ENCODE measurements around the gene DENND2A. TPM values are rescaled to one million over a fixed set of nuclear protein-coding genes. Genes with fewer than 3 reads are reported as not detected.
"Not testable (repeated sequence)": the region's sequence is repeated elsewhere in the genome, so short reads cannot be mapped to it uniquely, and the experiment has no call there.

DENND2A gene
- total RNA-seq, 1 experiment from 2014 or later: 7.3 TPM

DNA sequence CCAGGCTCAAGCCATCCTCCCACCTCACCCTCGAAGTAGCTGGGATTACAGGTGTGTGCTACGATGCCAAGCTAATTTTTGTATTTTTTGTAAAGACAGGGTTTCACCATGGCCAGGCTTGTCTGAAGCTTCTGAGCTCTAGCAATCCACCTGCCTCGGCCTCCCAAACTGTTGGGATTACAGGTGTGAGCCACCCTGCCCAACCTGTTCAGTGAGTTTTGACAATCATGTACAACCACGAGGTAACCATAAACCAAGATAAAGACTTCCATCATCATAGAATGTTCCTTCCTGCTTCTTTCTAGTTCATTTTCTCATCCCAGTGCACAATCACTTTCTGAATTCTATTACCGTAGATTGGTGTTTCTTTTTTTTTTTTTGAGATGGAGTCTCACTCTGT is 130.8 kb downstream of the DENND2A start:
- Histone ChIP-seq H4K8ac (replicated peaks; ENCODE audit: insufficient read length, low read depth, low read length) (no peak overlapping the region), H3K4me2 (ENCODE audit: insufficient read depth, insufficient read length, low read length) (no peak overlapping the region), H4K5ac (ENCODE audit: insufficient read length, low read depth, low read length) (no peak overlapping the region), H2BK120ac (ENCODE audit: low read depth, low read length, poor library complexity, severe bottlenecking) (no peak overlapping the region), H2AK5ac (ENCODE audit: insufficient read length, low read length) (no peak overlapping the region), H4K20me1 (ENCODE audit: control insufficient read depth, insufficient read depth, insufficient read length) (no peaks in the 10 kb centered on the region), H3K23me2 (ENCODE audit: insufficient read length, low read depth, low read length, poor library complexity, severe bottlenecking) (no peaks in the 10 kb centered on the region), H2BK20ac (ENCODE audit: low read depth, low read length, poor library complexity, severe bottlenecking) (no peak overlapping the region), H3K27ac (ENCODE audit: insufficient read length, low read depth, low read length) (no peak overlapping the region), H3K4ac (ENCODE audit: low read depth, low read length) (no peak overlapping the region), H3K9me3 (ENCODE audit: control insufficient read depth, low read depth, low read length) (no peaks in the 10 kb centered on the region), H2BK12ac (ENCODE audit: insufficient read length, low read depth, low read length) (no peak overlapping the region), H4K91ac (ENCODE audit: insufficient read length, low read depth, low read length) (no peak overlapping the region), H3K27me3 (ENCODE audit: insufficient read depth, low read length) (no peaks in the 10 kb centered on the region), H2BK5ac (ENCODE audit: insufficient read length, low read length) (no peak overlapping the region), H3K4me1 (ENCODE audit: insufficient read depth, low read length) (no peaks in the 10 kb centered on the region; the same call in 1 of the 2 replicates), H3K79me1 (ENCODE audit: insufficient read depth, low read depth, low read length, poor library complexity, severe bottlenecking) (no peaks in the 10 kb centered on the region), H3K23ac (ENCODE audit: insufficient read length, low read depth, low read length) (no peak overlapping the region), H3K18ac (ENCODE audit: insufficient read length, low read depth, low read length) (no peak overlapping the region), H3K56ac (ENCODE audit: insufficient read length, low read depth, low read length) (no peak overlapping the region), H3K9ac (ENCODE audit: extremely low read depth, insufficient read length, low read length) (no peak overlapping the region), H2BK15ac (ENCODE audit: low read depth, low read length) (no peak overlapping the region), H3K14ac (ENCODE audit: insufficient read depth, low read length) (no peak overlapping the region), H3K79me2 (ENCODE audit: insufficient read depth, low read length) (no peaks in the 10 kb centered on the region), H3T11ph (ENCODE audit: low read length) (no peak overlapping the region), H2AFZ (ENCODE audit: low read length) (no peak overlapping the region)
- TF ChIP-seq, protein P1, sequence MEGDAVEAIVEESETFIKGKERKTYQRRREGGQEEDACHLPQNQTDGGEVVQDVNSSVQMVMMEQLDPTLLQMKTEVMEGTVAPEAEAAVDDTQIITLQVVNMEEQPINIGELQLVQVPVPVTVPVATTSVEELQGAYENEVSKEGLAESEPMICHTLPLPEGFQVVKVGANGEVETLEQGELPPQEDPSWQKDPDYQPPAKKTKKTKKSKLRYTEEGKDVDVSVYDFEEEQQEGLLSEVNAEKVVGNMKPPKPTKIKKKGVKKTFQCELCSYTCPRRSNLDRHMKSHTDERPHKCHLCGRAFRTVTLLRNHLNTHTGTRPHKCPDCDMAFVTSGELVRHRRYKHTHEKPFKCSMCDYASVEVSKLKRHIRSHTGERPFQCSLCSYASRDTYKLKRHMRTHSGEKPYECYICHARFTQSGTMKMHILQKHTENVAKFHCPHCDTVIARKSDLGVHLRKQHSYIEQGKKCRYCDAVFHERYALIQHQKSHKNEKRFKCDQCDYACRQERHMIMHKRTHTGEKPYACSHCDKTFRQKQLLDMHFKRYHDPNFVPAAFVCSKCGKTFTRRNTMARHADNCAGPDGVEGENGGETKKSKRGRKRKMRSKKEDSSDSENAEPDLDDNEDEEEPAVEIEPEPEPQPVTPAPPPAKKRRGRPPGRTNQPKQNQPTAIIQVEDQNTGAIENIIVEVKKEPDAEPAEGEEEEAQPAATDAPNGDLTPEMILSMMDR (conservative IDR thresholded peaks at IDR 0.05): no peak
- WGBS (ENCODE audit: extremely low coverage, insufficient read length, low lambda C conversion rate): no CpG with 5 or more reads among the region's 5 CpGs
- Mint-ChIP-seq H3K27me3 (ENCODE audit: low read depth) (no peaks in the 10 kb centered on the region), H3K9me3 (no peaks in the 10 kb centered on the region), H3K4me1 (peaks cover 19 to 24% of the 10 kb centered on the region in 2 experiments), H3K36me3 (ENCODE audit: insufficient read depth in 1 of 3, low read depth in 3 of 3) (no peaks in the 10 kb centered on the region), H3K27ac (no peak overlapping the region; a peak in 1 of 7 replicates), H3K4me3 (no peak overlapping the region)
- no peak for DNase-seq

DNA sequence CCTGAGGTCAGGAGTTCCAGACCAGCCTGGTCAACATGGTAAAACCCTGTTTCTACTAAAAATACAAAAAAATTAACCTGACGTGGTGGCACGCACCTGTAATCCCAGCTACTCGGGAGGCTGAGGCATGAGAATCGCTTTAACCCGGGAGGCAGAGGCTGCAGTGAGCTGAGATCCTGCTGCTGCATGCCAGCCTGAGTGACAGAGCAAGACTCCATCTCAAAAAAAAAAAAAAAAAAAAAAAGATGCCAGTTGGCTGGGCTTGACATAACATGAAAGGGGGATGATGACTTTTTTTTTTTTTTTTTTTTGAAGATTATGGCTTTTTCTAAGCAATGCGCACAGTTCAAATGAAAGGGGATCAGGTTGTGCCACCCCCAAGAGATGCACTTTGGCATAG is 133.1 kb downstream of the DENND2A start:
- not testable (repeated sequence) for H3K23me2 ChIP-seq (ENCODE audit: insufficient read length, low read depth, low read length, poor library complexity, severe bottlenecking); H2BK5ac ChIP-seq (ENCODE audit: insufficient read length, low read length); H4K20me1 ChIP-seq (ENCODE audit: control insufficient read depth, insufficient read depth, insufficient read length); H3K27me3 Mint-ChIP-seq (ENCODE audit: low read depth); H3K56ac ChIP-seq (ENCODE audit: insufficient read length, low read depth, low read length); H3K27ac ChIP-seq (ENCODE audit: insufficient read length, low read depth, low read length); H3K9me3 Mint-ChIP-seq; H3K4ac ChIP-seq (ENCODE audit: low read depth, low read length); H3K14ac ChIP-seq (ENCODE audit: insufficient read depth, low read length); H3K4me2 ChIP-seq (ENCODE audit: insufficient read depth, insufficient read length, low read length); H3K79me1 ChIP-seq (ENCODE audit: insufficient read depth, low read depth, low read length, poor library complexity, severe bottlenecking); DNase-seq; H3T11ph ChIP-seq (ENCODE audit: low read length); H3K4me1 ChIP-seq (ENCODE audit: insufficient read depth, low read length); H4K8ac ChIP-seq (replicated peaks; ENCODE audit: insufficient read length, low read depth, low read length); H3K36me3 Mint-ChIP-seq (ENCODE audit: insufficient read depth in 1 of 3, low read depth in 3 of 3); H3K9ac ChIP-seq (ENCODE audit: extremely low read depth, insufficient read length, low read length); H2BK12ac ChIP-seq (ENCODE audit: insufficient read length, low read depth, low read length); H3K79me2 ChIP-seq (ENCODE audit: insufficient read depth, low read length); H2AFZ ChIP-seq (ENCODE audit: low read length); H3K4me3 Mint-ChIP-seq; H3K23ac ChIP-seq (ENCODE audit: insufficient read length, low read depth, low read length); H4K91ac ChIP-seq (ENCODE audit: insufficient read length, low read depth, low read length); H2BK20ac ChIP-seq (ENCODE audit: low read depth, low read length, poor library complexity, severe bottlenecking); H3K9me3 ChIP-seq (ENCODE audit: control insufficient read depth, low read depth, low read length); H2BK120ac ChIP-seq (ENCODE audit: low read depth, low read length, poor library complexity, severe bottlenecking); H2AK5ac ChIP-seq (ENCODE audit: insufficient read length, low read length); H3K18ac ChIP-seq (ENCODE audit: insufficient read length, low read depth, low read length); H3K27me3 ChIP-seq (ENCODE audit: insufficient read depth, low read length); H2BK15ac ChIP-seq (ENCODE audit: low read depth, low read length); H4K5ac ChIP-seq (ENCODE audit: insufficient read length, low read depth, low read length)
- WGBS (ENCODE audit: extremely low coverage, insufficient read length, low lambda C conversion rate): no CpG with 5 or more reads among the region's 6 CpGs
- Mint-ChIP-seq H3K4me1 (peaks cover 18 to 24% of the 10 kb centered on the region in 2 experiments), H3K27ac (peak overlapping the region in 2 of 3 experiments; percentile 34 to 74; a peak in 2 of 7 replicates)
